Measurements from ENCODE around the gene SLC7A9.
"Not testable (repeated sequence)": the region's sequence is repeated elsewhere in the genome, so short reads cannot be mapped to it uniquely, and the experiment has no call there.

Gene SLC7A9

GRCh38 chr19:32789429-32789828, 80.1 kb downstream of the SLC7A9 start:
- no peak for DNase-seq (ENCODE audit: low spot score)

GRCh38 chr19:32787895-32788294, 81.7 kb downstream of the SLC7A9 start:
- DNase-seq (ENCODE audit: low spot score) = not testable (repeated sequence)

- not testable (repeated sequence) for DNase-seq (ENCODE audit: low spot score)
Observed at GRCh38 chr19:32787161-32787813, 82.3 kb downstream of the SLC7A9 start.

- not testable (repeated sequence) for DNase-seq (ENCODE audit: low spot score)
Observed at GRCh38 chr19:32782089-32782488, 87.5 kb downstream of the SLC7A9 start.

DNA sequence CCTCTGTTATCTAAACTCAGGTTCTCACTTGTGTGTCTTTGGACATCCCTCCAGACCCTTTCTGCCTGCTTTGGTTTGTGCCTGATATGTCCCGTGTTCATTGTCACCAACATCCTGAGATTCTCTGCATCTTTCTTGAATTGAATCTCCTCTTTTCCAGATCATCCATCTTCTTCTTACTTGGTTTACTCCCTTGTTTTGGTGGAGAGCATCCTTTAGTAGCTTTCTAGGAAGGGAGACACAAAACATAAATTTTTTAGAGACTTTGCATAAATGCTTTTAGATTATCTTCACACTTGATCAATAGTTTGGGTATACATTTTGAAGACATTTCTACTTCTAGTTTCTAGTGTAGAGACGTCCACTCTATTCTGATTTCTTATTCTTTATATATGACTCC, 88.3 kb downstream of the SLC7A9 start:
- no peak for DNase-seq (ENCODE audit: low spot score)

All from LoVo (cell line).